ENCODE results near the gene GATB. TPM values are rescaled to one million over a fixed set of nuclear protein-coding genes. Genes with fewer than 3 reads are reported as not detected.

GATB gene
- total RNA-seq, 6 experiments from 2014 or later, result 23.1 to 28.2 (median 24.4) TPM

DNA sequence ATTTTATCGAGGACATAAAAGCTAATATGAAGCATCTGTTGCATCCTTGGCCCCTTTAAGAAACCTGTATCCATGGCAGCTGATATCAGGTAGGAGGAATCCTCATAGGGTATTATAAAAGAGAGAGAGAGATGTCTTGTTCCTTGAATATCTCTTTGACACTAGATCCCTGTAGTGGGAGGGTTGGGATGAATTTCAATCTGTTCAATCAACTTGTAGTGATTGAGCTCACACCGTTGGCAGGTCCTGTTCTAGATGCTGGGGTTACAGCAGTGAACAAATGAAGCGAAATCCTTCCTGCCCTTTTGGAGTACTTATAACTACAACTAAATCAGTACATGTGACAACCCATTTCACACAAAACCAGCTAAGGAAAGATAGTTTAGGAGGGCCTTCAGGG is 35.3 kb upstream of the GATB start:
- H3K36me3 Mint-ChIP-seq (ENCODE audit: low read depth), result no peaks in the 10 kb centered on the region
- no peak overlapping the region for H3K4me3 Mint-ChIP-seq
- TF ChIP-seq, protein P1, sequence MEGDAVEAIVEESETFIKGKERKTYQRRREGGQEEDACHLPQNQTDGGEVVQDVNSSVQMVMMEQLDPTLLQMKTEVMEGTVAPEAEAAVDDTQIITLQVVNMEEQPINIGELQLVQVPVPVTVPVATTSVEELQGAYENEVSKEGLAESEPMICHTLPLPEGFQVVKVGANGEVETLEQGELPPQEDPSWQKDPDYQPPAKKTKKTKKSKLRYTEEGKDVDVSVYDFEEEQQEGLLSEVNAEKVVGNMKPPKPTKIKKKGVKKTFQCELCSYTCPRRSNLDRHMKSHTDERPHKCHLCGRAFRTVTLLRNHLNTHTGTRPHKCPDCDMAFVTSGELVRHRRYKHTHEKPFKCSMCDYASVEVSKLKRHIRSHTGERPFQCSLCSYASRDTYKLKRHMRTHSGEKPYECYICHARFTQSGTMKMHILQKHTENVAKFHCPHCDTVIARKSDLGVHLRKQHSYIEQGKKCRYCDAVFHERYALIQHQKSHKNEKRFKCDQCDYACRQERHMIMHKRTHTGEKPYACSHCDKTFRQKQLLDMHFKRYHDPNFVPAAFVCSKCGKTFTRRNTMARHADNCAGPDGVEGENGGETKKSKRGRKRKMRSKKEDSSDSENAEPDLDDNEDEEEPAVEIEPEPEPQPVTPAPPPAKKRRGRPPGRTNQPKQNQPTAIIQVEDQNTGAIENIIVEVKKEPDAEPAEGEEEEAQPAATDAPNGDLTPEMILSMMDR (IDR thresholded peaks at IDR 0.05), result no peak
- no peaks in the 10 kb centered on the region for H3K9me3 Mint-ChIP-seq
- no peak overlapping the region for H3K27ac Mint-ChIP-seq
- no peaks in the 10 kb centered on the region; the same call in 1 of the 2 replicates for H3K27me3 Mint-ChIP-seq (ENCODE audit: insufficient read depth)
- no peak for DNase-seq
- peaks cover 14% of the 10 kb centered on the region; the same call in 1 of the 2 replicates for H3K4me1 Mint-ChIP-seq (ENCODE audit: low read depth)

DNA sequence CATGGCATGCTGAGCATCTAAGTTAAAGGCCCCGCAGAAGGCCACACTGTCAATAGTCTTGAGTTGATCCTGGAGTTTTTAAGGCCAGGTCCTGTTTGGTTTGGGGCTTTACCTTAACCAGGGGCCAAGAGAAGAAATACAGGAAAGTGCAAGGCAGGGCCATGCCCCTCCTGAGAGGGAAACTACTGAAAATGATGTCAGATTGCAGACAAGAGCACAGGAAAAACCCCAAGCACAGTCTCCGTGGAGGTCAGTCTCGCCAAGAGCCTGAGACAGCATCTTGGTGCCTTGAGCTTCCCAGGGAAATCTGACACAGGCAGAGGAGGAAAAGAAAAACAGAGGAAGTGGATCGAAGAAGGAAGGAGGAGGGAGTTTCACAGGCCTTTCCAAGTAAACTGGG is 32.2 kb upstream of the GATB start:
- Mint-ChIP-seq H3K4me3 (no peak overlapping the region), H3K9me3 (no peaks in the 10 kb centered on the region), H3K27ac (no peak overlapping the region), H3K27me3 (ENCODE audit: insufficient read depth) (peaks cover 3% of the 10 kb centered on the region), H3K36me3 (ENCODE audit: low read depth) (no peaks in the 10 kb centered on the region), H3K4me1 (ENCODE audit: low read depth) (no peaks in the 10 kb centered on the region)
- TF ChIP-seq, protein P1 (IDR thresholded peaks at IDR 0.05), result no peak
- DNase-seq, result no peak

DNA sequence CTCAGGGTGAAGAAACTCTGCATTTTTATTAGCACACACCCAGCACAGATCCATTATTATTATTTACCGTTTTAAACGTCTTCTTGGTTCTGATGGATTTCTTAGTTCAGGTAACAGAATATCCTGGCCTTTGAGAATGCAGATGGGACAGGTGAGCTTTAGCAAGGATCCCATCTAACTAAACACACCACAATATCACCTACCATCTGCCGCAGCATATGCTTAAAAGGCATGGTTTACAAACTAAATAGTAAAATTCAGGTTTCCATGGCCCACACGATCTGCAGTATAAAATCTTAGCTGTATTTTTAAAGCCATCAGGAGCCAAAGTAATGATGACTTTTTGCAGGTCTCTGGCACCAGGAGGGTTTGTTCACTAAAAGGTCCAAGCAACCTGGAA is 31.7 kb upstream of the GATB start:
- no peaks in the 10 kb centered on the region for H3K36me3 Mint-ChIP-seq (ENCODE audit: low read depth)
- TF ChIP-seq, protein P1 (IDR thresholded peaks at IDR 0.05), result no peak
- H3K27me3 Mint-ChIP-seq (ENCODE audit: insufficient read depth), result peaks cover 3% of the 10 kb centered on the region
- no peaks in the 10 kb centered on the region for H3K9me3 Mint-ChIP-seq
- no peak overlapping the region for H3K4me3 Mint-ChIP-seq
- H3K4me1 Mint-ChIP-seq (ENCODE audit: low read depth), result no peaks in the 10 kb centered on the region
- no peak overlapping the region for H3K27ac Mint-ChIP-seq
- no peak for DNase-seq

DNA sequence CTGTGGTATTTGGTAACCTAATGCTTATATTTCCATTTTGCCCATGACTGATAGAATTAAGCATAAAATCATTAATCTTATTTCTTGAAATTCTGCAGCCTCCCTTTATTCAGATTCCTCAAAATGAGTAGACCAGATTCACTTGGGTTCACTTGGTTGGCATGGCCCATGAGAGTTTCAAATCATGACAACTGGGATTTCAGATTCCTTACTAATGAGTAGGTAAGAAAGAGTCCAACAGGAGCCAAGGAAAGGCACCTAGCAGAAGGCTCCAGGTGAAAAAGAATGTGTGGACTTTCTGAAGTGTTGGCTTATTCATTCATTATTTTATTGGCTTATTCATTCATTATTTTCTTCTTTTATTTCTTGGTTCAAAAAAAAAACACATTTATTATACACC is 27.2 kb upstream of the GATB start:
- Mint-ChIP-seq H3K4me3 (no peak overlapping the region), H3K9me3 (no peaks in the 10 kb centered on the region), H3K36me3 (ENCODE audit: low read depth) (no peaks in the 10 kb centered on the region), H3K4me1 (ENCODE audit: low read depth) (peaks cover 7% of the 10 kb centered on the region; the same call in 1 of the 2 replicates), H3K27me3 (ENCODE audit: insufficient read depth) (peaks cover 8% of the 10 kb centered on the region), H3K27ac (no peak overlapping the region)
- TF ChIP-seq, protein P1 (IDR thresholded peaks at IDR 0.05), result no peak
- no peak for DNase-seq

DNA sequence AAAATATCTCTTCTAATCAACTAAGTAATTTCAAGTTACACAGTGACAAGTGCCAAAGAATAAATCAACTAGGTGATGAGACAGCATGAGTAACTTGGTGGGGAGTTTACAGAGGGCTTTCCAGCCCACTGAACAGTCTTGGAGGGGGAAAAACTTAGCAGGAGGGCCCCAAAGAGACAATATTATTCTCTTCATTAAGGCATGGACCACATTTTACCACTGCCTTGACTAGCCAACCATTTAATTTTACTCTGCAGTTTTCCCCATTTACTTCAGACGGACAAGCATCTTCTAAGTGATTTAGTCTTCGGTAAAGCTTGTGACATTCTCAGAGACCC is 25.3 kb upstream of the GATB start:
- peaks cover 7% of the 10 kb centered on the region; the same call in 1 of the 2 replicates for H3K4me1 Mint-ChIP-seq (ENCODE audit: low read depth)
- H3K27me3 Mint-ChIP-seq (ENCODE audit: insufficient read depth), result peaks cover 8% of the 10 kb centered on the region

More for the DNA sequence above, 25.3 kb upstream of the GATB start:
- TF ChIP-seq, protein P1 (IDR thresholded peaks at IDR 0.05), result no peak
- no peaks in the 10 kb centered on the region for H3K9me3 Mint-ChIP-seq
- no peak overlapping the region for H3K4me3 Mint-ChIP-seq
- no peak for DNase-seq
- no peaks in the 10 kb centered on the region for H3K36me3 Mint-ChIP-seq (ENCODE audit: low read depth)
- no peak overlapping the region for H3K27ac Mint-ChIP-seq
